ENCODE data around the gene ZSCAN23.
"Not testable (repeated sequence)": the region's sequence is repeated elsewhere in the genome, so short reads cannot be mapped to it uniquely, and the experiment has no call there.

ZSCAN23 gene

GRCh38 chr6:28407401-28407800 lies 35.9 kb downstream of the ZSCAN23 start:
- Mint-ChIP-seq H3K4me1 (peaks cover 33% of the 10 kb centered on the region), H3K27me3 (peaks cover 36% of the 10 kb centered on the region), H3K4me3 (peak overlapping the region; percentile 25 to 52), H3K27ac (peak overlapping the region in 1 of 2 donors; percentile 88), H3K9me3 (no peaks in the 10 kb centered on the region)
- DNase-seq (peak in 1 of 2 donors; percentile 35), ATAC-seq (peak; percentile 94)

- not testable (repeated sequence) for DNase-seq, H3K27ac Mint-ChIP-seq, H3K9me3 Mint-ChIP-seq, H3K4me3 Mint-ChIP-seq, ATAC-seq
- peaks cover 31% of the 10 kb centered on the region for H3K27me3 Mint-ChIP-seq
- H3K4me1 Mint-ChIP-seq = peaks cover 51% of the 10 kb centered on the region
These were observed 39.4 kb downstream of the ZSCAN23 start for GRCh38 chr6:28403923-28404322.

- ATAC-seq = no peak
- Mint-ChIP-seq H3K27ac (no peak overlapping the region), H3K9me3 (no peaks in the 10 kb centered on the region), H3K27me3 (peaks cover 31% of the 10 kb centered on the region), H3K4me3 (no peak overlapping the region), H3K4me1 (peaks cover 47% of the 10 kb centered on the region)
- DNase-seq = no peak
These were observed 41.1 kb downstream of the ZSCAN23 start for GRCh38 chr6:28402197-28402596.

GRCh38 chr6:28401172-28401571 lies 42.1 kb downstream of the ZSCAN23 start:
- Mint-ChIP-seq H3K4me3 (peak overlapping the region in 1 of 2 donors; percentile 18), H3K27me3 (peaks cover 29% of the 10 kb centered on the region), H3K9me3 (no peaks in the 10 kb centered on the region), H3K27ac (peak overlapping the region in 1 of 2 donors; percentile 35), H3K4me1 (peaks cover 52% of the 10 kb centered on the region)
- no peak for ATAC-seq
- no peak for DNase-seq

GRCh38 chr6:28400122-28400451 lies 43.2 kb downstream of the ZSCAN23 start:
- peak overlapping the region; percentile 91 to 94 for H3K4me3 Mint-ChIP-seq
- peaks cover 22% of the 10 kb centered on the region for H3K27me3 Mint-ChIP-seq
- no peak for DNase-seq
- peaks cover 63% of the 10 kb centered on the region for H3K4me1 Mint-ChIP-seq
- peak overlapping the region; percentile 98 for H3K27ac Mint-ChIP-seq
- no peaks in the 10 kb centered on the region for H3K9me3 Mint-ChIP-seq
- no peak for ATAC-seq

- DNase-seq (peak; percentile 87 to 91), ATAC-seq (peak; percentile 99)
- Mint-ChIP-seq H3K9me3 (no peaks in the 10 kb centered on the region), H3K27ac (peak within 1 kb of the TSS; percentile 98), H3K4me1 (peaks cover 69% of the 10 kb centered on the region), H3K27me3 (peaks cover 22% of the 10 kb centered on the region), H3K4me3 (peak within 1 kb of the TSS; percentile 91 to 94)
These were observed 43.8 kb downstream of the ZSCAN23 start, which contains the start of gene ZSCAN12 for GRCh38 chr6:28399350-28400121. Gene ZSCAN12, minus strand, starts transcription at chr6:28399747. Its CDS starts 1,342 bp downstream, at chr6:28398405.

- no peak overlapping the region for H3K27ac Mint-ChIP-seq
- peaks cover under 1% of the 10 kb centered on the region for H3K27me3 Mint-ChIP-seq
- H3K4me1 Mint-ChIP-seq = peaks cover 54% of the 10 kb centered on the region
- no peaks in the 10 kb centered on the region for H3K9me3 Mint-ChIP-seq
- DNase-seq (no peak), ATAC-seq (no peak)
- peak overlapping the region; percentile 21 to 49 for H3K4me3 Mint-ChIP-seq
These were observed 47.4 kb downstream of the ZSCAN23 start for GRCh38 chr6:28395918-28396317.

- no peaks in the 10 kb centered on the region for H3K9me3 Mint-ChIP-seq
- DNase-seq (no peak), ATAC-seq (no peak)
- H3K4me3 Mint-ChIP-seq = no peak overlapping the region
- no peak overlapping the region for H3K27ac Mint-ChIP-seq
- H3K4me1 Mint-ChIP-seq = peaks cover 47% of the 10 kb centered on the region
- no peaks in the 10 kb centered on the region for H3K27me3 Mint-ChIP-seq
These were observed 49.2 kb downstream of the ZSCAN23 start for GRCh38 chr6:28393912-28394662.

GRCh38 chr6:28390688-28391087 lies 52.6 kb downstream of the ZSCAN23 start:
- Mint-ChIP-seq H3K27ac (no peak overlapping the region), H3K4me3 (no peak overlapping the region), H3K27me3 (no peaks in the 10 kb centered on the region), H3K9me3 (no peaks in the 10 kb centered on the region), H3K4me1 (peaks cover 25% of the 10 kb centered on the region)
- DNase-seq (no peak), ATAC-seq (no peak)

GRCh38 chr6:28384143-28384533 lies 59.2 kb downstream of the ZSCAN23 start:
- Mint-ChIP-seq H3K4me1 (peaks cover 30% of the 10 kb centered on the region), H3K27ac (no peak overlapping the region), H3K27me3 (no peaks in the 10 kb centered on the region), H3K4me3 (no peak overlapping the region), H3K9me3 (peaks cover 0 to 7% of the 10 kb centered on the region in 2 donors)
- no peak for ATAC-seq
- no peak for DNase-seq

- Mint-ChIP-seq H3K9me3 (peaks cover 0 to 7% of the 10 kb centered on the region in 2 donors), H3K27ac (peak overlapping the region; percentile 47 to 95), H3K4me1 (peaks cover 28% of the 10 kb centered on the region), H3K4me3 (peak overlapping the region; percentile 76 to 91), H3K27me3 (no peaks in the 10 kb centered on the region)
- peak; percentile 88 for ATAC-seq
- peak; percentile 53 to 55 for DNase-seq
These were observed 59.8 kb downstream of the ZSCAN23 start for GRCh38 chr6:28383235-28384142.

Data from stimulated activated naive CD8-positive, alpha-beta T cell treated with anti-CD3 and anti-CD28 coated beads, Interleukin-15, amount 100 ng/mL, for 72 hours (primary cell).